Liver (tissue), 9 donors: ENCODE measurements around the gene DGKE. TPM values are rescaled to one million over a fixed set of nuclear protein-coding genes. Genes with fewer than 3 reads are reported as not detected.
A peak's percentile ranks its signal among the peaks of the same experiment; 100 is the strongest.

Experiments
- DNase-seq: peaks from one replicate; pipeline ENCODE4 v3.0.0-alpha.2; 2017; ENCODE audit warnings: low spot score
- H3K27ac ChIP-seq, 2 donors: one replicate each; pipeline ENCODE4 v1.7.0; 2013; ENCODE audit warnings: inconsistent platforms in 2 of 2, low read length in 2 of 2, control low read depth in 1 of 2, low read depth in 1 of 2, mild to moderate bottlenecking in 1 of 2
- H3K27me3 ChIP-seq, 4 donors: one replicate each; pipeline versions ENCODE4 v1.6.1 to v1.7.0; 2013; ENCODE audit warnings: low read length in 3 of 4, inconsistent platforms in 1 of 4, mild to moderate bottlenecking in 1 of 4, moderate library complexity in 1 of 4; ENCODE audit not compliant: control insufficient read depth in 4 of 4, insufficient read depth in 4 of 4
- H3K36me3 ChIP-seq, 4 donors: one replicate each; pipeline versions ENCODE4 v1.6.1 to v1.7.0; 2013; ENCODE audit warnings: low read length in 3 of 4, mild to moderate bottlenecking in 3 of 4, low read depth in 1 of 4, moderate library complexity in 1 of 4; ENCODE audit not compliant: control insufficient read depth in 4 of 4, insufficient read depth in 3 of 4
- H3K4me1 ChIP-seq, 4 donors: one replicate each; pipeline versions ENCODE4 v1.6.1 to v1.7.0; 2013; ENCODE audit warnings: low read length in 3 of 4, mild to moderate bottlenecking in 3 of 4, moderate library complexity in 1 of 4; ENCODE audit not compliant: control insufficient read depth in 4 of 4, insufficient read depth in 4 of 4
- H3K4me3 ChIP-seq, 3 donors: one replicate each; pipeline versions ENCODE4 v1.6.1 to v1.7.0; 2013; ENCODE audit warnings: low read length in 3 of 3, control low read depth in 1 of 3, low read depth in 1 of 3, mild to moderate bottlenecking in 1 of 3
- H3K9ac ChIP-seq, 2 donors: one replicate each; pipeline ENCODE4 v1.7.0; 2013; ENCODE audit warnings: low read length in 2 of 2, mild to moderate bottlenecking in 2 of 2, moderate library complexity in 2 of 2, control low read depth in 1 of 2, low read depth in 1 of 2
- H3K9me3 ChIP-seq, 4 donors: one replicate each; pipeline versions ENCODE4 v1.6.1 to v1.7.0; 2013; ENCODE audit warnings: low read length in 3 of 4; ENCODE audit not compliant: control insufficient read depth in 4 of 4
- EGR1 ChIP-seq, 2 donors: IDR thresholded peaks; 2 replicates each; pipeline ENCODE4 v1.6.1; 2016 to 2018; ENCODE audit warnings: antibody characterized with exemption in 2 of 2, low read depth in 2 of 2
- FOXA1 ChIP-seq: IDR thresholded peaks from 2 replicates; pipeline ENCODE4 v1.6.1; 2016; ENCODE audit warnings: antibody characterized with exemption
- FOXA2 ChIP-seq: IDR thresholded peaks from 2 replicates; pipeline ENCODE4 v1.6.1; 2016; ENCODE audit warnings: antibody characterized with exemption
- GABPA ChIP-seq, 2 donors: IDR thresholded peaks in 1 of 2; conservative IDR thresholded peaks in 1 of 2; 2 replicates each; pipeline ENCODE4 v1.6.1; 2016; ENCODE audit warnings: antibody characterized with exemption in 2 of 2, mild to moderate bottlenecking in 1 of 2, moderate library complexity in 1 of 2
- HNF4A ChIP-seq, 2 donors: conservative IDR thresholded peaks; 2 replicates each; pipeline ENCODE4 v1.6.1; 2016; ENCODE audit warnings: antibody characterized with exemption in 2 of 2, mild to moderate bottlenecking in 2 of 2
- HNF4G ChIP-seq: IDR thresholded peaks from 2 replicates; pipeline ENCODE4 v1.6.1; 2016; ENCODE audit warnings: antibody characterized with exemption
- JUND ChIP-seq, 2 donors: IDR thresholded peaks; 2 replicates each; pipeline ENCODE4 v1.6.1; 2016; ENCODE audit warnings: antibody characterized with exemption in 2 of 2
- NR2F2 ChIP-seq: IDR thresholded peaks from 2 replicates; pipeline ENCODE4 v1.6.1; 2016; ENCODE audit warnings: antibody characterized with exemption
- RAD21 ChIP-seq, 2 donors: IDR thresholded peaks; 2 replicates each; pipeline ENCODE4 v1.6.1; 2016; ENCODE audit warnings: antibody characterized with exemption in 2 of 2, mild to moderate bottlenecking in 2 of 2
- RXRA ChIP-seq, 2 donors: IDR thresholded peaks; 2 replicates each; pipeline ENCODE4 v1.6.1; 2017 to 2018; ENCODE audit warnings: antibody characterized with exemption in 2 of 2, mild to moderate bottlenecking in 1 of 2
- SP1 ChIP-seq: IDR thresholded peaks from 2 replicates; pipeline ENCODE4 v1.6.1; 2018; ENCODE audit warnings: antibody characterized with exemption, mild to moderate bottlenecking
- TAF1 ChIP-seq: conservative IDR thresholded peaks from 2 replicates; pipeline ENCODE4 v1.6.1; 2016; ENCODE audit warnings: antibody characterized with exemption, mild to moderate bottlenecking
- YY1 ChIP-seq: IDR thresholded peaks from 2 replicates; pipeline ENCODE4 v1.6.1; 2016; ENCODE audit warnings: antibody characterized with exemption, mild to moderate bottlenecking
- WGBS: extraction: QIAGEN DNeasy Blood & Tissue Kit; methylation state at CpG from one replicate; pipeline ENCODE4 v1.1.7; 2013; 5-methylcytosine and 5-hydroxymethylcytosine counted together
- polyA plus RNA-seq, 2 donors: library from polyadenylated mRNA; stranded (reverse) in 1 of 2; unstranded in 1 of 2; fragments of 200-250 nt in 1 of 2; fragments of >200 nt in 1 of 2; fragmentation: Nextera tagmentation in 1 of 2; extraction: Ambion mirVana in 1 of 2; gene quantifications; one replicate each; pipeline versions ENCODE4 v1.2.1 to v1.2.3, GENCODE V29; 2013 to 2015
- total RNA-seq, 2 donors: library from RNA; depleted of rRNA; stranded (reverse); fragments of >200 nt; gene quantifications; one replicate each; pipeline ENCODE4 v1.2.3, GENCODE V29; 2014
- TF ChIP-seq, protein P1 (sequence below): fragments of 150-350 bp; IDR thresholded peaks from 2 replicates; pipeline ENCODE4 v1.5.1; 2017; ENCODE audit warnings: improper control_type of control experiment, low read depth, low read length; ENCODE audit not compliant: missing input control
- TF ChIP-seq, protein P2 (sequence below): IDR thresholded peaks from 2 replicates; pipeline ENCODE4 v1.6.1; 2016; ENCODE audit warnings: antibody characterized with exemption
- TF ChIP-seq, protein P3 (sequence below): IDR thresholded peaks from 2 replicates; pipeline ENCODE4 v1.6.1; 2016; ENCODE audit warnings: antibody characterized with exemption
- TF ChIP-seq, protein P4 (sequence below): IDR thresholded peaks from 2 replicates; pipeline ENCODE4 v1.6.1; 2016; ENCODE audit warnings: antibody characterized with exemption, mild to moderate bottlenecking
- TF ChIP-seq, protein P5 (sequence below): IDR thresholded peaks from 2 replicates; pipeline ENCODE4 v1.6.1; 2016; ENCODE audit warnings: antibody characterized with exemption
- donor health status: healthy.
- donor health status: healthy.
- donor health status: healthy.
- donor health status: healthy.
- donor health status: healthy.

The DGKE gene
- total and polyA plus RNA-seq, 4 donors, result 1.0 to 5.9 (median 2.8) TPM

DNA sequence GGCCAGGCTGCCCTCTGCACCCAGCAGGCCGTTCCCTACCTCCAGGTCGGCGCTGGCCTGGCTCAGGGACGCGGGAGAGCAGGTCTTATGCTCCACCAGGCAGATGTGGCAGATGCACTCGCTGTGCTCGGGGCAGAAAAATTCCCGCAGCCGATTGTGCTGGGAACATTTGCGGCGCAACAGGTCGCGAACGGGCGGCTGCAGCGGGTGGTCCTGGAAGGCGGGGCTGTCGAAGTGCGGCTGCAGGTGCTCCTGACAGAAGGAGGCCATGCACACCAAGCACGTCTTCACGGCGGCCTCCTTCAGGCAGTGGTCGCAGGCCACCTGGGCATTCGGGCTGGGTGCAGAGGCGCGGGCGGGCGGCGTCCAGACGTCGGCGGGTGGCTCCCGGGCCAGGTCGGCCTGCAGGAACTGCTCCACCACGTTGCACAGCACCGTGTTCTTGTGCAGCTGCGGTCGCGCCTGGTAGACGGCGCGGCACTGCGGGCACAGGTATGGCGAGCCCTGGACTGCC, 79.5 kb downstream of the DGKE start:
- peaks cover 3 to 49% (median 42%) of the 10 kb centered on the region in 4 donors for H3K4me1 ChIP-seq
- no peaks in the 10 kb centered on the region for H3K27me3 ChIP-seq
- H3K9ac ChIP-seq, result peak overlapping the region; percentile 92
- TF ChIP-seq, protein P1, sequence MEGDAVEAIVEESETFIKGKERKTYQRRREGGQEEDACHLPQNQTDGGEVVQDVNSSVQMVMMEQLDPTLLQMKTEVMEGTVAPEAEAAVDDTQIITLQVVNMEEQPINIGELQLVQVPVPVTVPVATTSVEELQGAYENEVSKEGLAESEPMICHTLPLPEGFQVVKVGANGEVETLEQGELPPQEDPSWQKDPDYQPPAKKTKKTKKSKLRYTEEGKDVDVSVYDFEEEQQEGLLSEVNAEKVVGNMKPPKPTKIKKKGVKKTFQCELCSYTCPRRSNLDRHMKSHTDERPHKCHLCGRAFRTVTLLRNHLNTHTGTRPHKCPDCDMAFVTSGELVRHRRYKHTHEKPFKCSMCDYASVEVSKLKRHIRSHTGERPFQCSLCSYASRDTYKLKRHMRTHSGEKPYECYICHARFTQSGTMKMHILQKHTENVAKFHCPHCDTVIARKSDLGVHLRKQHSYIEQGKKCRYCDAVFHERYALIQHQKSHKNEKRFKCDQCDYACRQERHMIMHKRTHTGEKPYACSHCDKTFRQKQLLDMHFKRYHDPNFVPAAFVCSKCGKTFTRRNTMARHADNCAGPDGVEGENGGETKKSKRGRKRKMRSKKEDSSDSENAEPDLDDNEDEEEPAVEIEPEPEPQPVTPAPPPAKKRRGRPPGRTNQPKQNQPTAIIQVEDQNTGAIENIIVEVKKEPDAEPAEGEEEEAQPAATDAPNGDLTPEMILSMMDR, result no peak
- TF ChIP-seq, protein P2, sequence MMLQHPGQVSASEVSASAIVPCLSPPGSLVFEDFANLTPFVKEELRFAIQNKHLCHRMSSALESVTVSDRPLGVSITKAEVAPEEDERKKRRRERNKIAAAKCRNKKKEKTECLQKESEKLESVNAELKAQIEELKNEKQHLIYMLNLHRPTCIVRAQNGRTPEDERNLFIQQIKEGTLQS, result no peak
- peak overlapping the region; percentile 94 to 98 (median 97) for H3K4me3 ChIP-seq
- no peak for DNase-seq
- H3K9me3 ChIP-seq, result no peaks in the 10 kb centered on the region
- H3K36me3 ChIP-seq, result peaks cover 0 to 1% (median 0%) of the 10 kb centered on the region in 4 donors
- H3K27ac ChIP-seq, result peak overlapping the region; percentile 98 to 100
- WGBS, result under 1% methylated on average over 44 of the region's 44 CpGs

DNA sequence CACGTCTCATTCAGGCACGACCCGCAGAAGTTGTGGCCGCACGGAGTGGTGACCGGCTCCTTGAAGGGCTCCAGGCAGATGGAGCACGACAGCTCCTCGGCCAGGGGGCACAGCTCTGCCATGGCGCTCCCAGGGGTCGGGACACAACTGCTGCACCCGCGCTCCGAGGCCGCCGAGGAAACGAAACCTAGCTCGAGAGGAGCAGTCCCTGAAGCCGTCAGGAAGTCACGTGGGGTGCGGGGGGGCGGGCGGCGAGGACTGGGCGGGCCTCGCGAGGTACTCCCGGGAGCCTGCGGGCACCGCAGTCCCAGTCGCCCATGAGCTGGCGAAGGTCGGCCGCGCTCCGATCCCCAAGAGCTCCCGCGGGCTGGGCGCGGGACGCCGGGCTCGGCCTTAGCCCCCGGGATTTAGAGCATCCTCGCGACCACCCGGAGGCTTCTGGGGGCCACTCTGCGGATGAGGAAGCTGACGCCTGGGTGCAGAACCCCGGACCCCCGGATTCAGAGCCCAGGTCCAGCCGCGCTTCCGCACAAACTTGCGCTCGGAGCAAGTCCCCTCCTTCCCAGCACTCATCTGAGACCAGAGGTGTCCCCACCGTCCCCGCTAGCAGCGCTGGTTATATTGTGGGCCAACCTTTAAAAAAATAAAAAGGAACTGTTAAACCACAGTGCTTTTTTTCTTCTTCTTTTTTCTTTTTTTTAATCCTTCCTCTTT, 80.1 kb downstream of the DGKE start, which contains the start of gene TRIM25:
TSS of gene TRIM25 (minus strand) at position 183 of the 714 bp plus-strand sequence. CDS start at position 122, 61 bp downstream.
- Histone ChIP-seq H3K4me3 (peak within 1 kb of the TSS; percentile 94 to 98 (median 97)), H3K9ac (peak within 1 kb of the TSS; percentile 92 to 93), H3K27ac (peak within 1 kb of the TSS; percentile 98 to 100), H3K27me3 (no peaks in the 10 kb centered on the region), H3K4me1 (peaks cover 3 to 42% (median 36%) of the 10 kb centered on the region in 4 donors), H3K9me3 (no peaks in the 10 kb centered on the region), H3K36me3 (no peaks in the 10 kb centered on the region)
- no peak for TF ChIP-seq GABPA (IDR thresholded peaks at IDR 0.05 in 1 of 2, conservative IDR thresholded peaks at IDR 0.05 in 1 of 2)
- no peak for TF ChIP-seq FOXA2
- peak; percentile 57 for TF ChIP-seq SP1
- TF ChIP-seq RXRA (IDR thresholded peaks at IDR 0.05), result peak; percentile 28 to 29
- no peak for TF ChIP-seq NR2F2
- TF ChIP-seq EGR1 (IDR thresholded peaks at IDR 0.05; ENCODE audit: low read depth in 2 of 2), result peak in 1 of 2 donors; percentile 80
- no peak for TF ChIP-seq FOXA1
- TF ChIP-seq, protein P3, sequence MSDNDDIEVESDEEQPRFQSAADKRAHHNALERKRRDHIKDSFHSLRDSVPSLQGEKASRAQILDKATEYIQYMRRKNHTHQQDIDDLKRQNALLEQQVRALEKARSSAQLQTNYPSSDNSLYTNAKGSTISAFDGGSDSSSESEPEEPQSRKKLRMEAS, result peak; percentile 19
- TF ChIP-seq, protein P4, sequence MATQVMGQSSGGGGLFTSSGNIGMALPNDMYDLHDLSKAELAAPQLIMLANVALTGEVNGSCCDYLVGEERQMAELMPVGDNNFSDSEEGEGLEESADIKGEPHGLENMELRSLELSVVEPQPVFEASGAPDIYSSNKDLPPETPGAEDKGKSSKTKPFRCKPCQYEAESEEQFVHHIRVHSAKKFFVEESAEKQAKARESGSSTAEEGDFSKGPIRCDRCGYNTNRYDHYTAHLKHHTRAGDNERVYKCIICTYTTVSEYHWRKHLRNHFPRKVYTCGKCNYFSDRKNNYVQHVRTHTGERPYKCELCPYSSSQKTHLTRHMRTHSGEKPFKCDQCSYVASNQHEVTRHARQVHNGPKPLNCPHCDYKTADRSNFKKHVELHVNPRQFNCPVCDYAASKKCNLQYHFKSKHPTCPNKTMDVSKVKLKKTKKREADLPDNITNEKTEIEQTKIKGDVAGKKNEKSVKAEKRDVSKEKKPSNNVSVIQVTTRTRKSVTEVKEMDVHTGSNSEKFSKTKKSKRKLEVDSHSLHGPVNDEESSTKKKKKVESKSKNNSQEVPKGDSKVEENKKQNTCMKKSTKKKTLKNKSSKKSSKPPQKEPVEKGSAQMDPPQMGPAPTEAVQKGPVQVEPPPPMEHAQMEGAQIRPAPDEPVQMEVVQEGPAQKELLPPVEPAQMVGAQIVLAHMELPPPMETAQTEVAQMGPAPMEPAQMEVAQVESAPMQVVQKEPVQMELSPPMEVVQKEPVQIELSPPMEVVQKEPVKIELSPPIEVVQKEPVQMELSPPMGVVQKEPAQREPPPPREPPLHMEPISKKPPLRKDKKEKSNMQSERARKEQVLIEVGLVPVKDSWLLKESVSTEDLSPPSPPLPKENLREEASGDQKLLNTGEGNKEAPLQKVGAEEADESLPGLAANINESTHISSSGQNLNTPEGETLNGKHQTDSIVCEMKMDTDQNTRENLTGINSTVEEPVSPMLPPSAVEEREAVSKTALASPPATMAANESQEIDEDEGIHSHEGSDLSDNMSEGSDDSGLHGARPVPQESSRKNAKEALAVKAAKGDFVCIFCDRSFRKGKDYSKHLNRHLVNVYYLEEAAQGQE, result peak; percentile 83
- peak; percentile 95 for TF ChIP-seq TAF1
- no peak for TF ChIP-seq HNF4G
- TF ChIP-seq, protein P5, sequence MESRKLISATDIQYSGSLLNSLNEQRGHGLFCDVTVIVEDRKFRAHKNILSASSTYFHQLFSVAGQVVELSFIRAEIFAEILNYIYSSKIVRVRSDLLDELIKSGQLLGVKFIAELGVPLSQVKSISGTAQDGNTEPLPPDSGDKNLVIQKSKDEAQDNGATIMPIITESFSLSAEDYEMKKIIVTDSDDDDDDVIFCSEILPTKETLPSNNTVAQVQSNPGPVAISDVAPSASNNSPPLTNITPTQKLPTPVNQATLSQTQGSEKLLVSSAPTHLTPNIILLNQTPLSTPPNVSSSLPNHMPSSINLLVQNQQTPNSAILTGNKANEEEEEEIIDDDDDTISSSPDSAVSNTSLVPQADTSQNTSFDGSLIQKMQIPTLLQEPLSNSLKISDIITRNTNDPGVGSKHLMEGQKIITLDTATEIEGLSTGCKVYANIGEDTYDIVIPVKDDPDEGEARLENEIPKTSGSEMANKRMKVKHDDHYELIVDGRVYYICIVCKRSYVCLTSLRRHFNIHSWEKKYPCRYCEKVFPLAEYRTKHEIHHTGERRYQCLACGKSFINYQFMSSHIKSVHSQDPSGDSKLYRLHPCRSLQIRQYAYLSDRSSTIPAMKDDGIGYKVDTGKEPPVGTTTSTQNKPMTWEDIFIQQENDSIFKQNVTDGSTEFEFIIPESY, result peak; percentile 22
- TF ChIP-seq YY1, result peak; percentile 53
- no peak for TF ChIP-seq JUND (IDR thresholded peaks at IDR 0.05)
- TF ChIP-seq RAD21 (IDR thresholded peaks at IDR 0.05), result peak in 1 of 2 donors; percentile 30
- peak; percentile 13 to 17 for TF ChIP-seq HNF4A (conservative IDR thresholded peaks at IDR 0.05)
- TF ChIP-seq, protein P2, result no peak
- TF ChIP-seq, protein P1, result no peak
- 1% methylated on average over 58 of the region's 58 CpGs for WGBS
- DNase-seq, result peak; percentile 94
